ENCODE measurements around the gene AGAP1.
A peak's percentile ranks its signal among the peaks of the same experiment; 100 is the strongest.

AGAP1 gene

DNA sequence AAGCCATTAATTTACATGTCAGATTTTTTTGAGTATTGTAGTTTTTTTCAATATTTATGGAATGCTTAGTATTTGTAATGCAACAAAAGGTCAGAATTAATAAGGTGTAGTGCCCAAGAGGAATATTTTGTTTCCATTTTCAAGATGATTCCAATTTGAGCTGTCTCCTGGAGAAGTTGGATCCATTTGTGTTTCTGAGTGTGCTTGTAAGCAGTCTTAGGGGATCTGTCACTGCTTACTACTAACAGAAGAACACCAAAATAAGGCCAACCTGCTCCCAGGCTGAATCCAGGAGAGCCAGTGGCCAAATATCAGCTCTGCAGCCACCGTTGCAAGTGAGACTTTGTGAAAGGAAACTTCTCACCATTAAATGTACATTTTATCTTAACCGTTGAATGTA, 129.9 kb downstream of the AGAP1 start:
- in situ Hi-C loops (cut with HindIII; ENCODE audit: low pct_ligation_motif_present, low sequenced_read_pairs), result no loop called here
- Histone ChIP-seq H3K4me3 (ENCODE audit: low read depth, low read length) (no peak overlapping the region), H3K36me3 (replicated peaks) (no peaks in the 10 kb centered on the region), H3K27me3 (replicated peaks) (no peaks in the 10 kb centered on the region), H3K27ac (no peak overlapping the region)
- DNase-seq, result no peak
- TF ChIP-seq, protein P1, sequence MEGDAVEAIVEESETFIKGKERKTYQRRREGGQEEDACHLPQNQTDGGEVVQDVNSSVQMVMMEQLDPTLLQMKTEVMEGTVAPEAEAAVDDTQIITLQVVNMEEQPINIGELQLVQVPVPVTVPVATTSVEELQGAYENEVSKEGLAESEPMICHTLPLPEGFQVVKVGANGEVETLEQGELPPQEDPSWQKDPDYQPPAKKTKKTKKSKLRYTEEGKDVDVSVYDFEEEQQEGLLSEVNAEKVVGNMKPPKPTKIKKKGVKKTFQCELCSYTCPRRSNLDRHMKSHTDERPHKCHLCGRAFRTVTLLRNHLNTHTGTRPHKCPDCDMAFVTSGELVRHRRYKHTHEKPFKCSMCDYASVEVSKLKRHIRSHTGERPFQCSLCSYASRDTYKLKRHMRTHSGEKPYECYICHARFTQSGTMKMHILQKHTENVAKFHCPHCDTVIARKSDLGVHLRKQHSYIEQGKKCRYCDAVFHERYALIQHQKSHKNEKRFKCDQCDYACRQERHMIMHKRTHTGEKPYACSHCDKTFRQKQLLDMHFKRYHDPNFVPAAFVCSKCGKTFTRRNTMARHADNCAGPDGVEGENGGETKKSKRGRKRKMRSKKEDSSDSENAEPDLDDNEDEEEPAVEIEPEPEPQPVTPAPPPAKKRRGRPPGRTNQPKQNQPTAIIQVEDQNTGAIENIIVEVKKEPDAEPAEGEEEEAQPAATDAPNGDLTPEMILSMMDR (IDR thresholded peaks at IDR 0.05; ENCODE audit: low read depth, low read length, missing control alignments), result no peak

DNA sequence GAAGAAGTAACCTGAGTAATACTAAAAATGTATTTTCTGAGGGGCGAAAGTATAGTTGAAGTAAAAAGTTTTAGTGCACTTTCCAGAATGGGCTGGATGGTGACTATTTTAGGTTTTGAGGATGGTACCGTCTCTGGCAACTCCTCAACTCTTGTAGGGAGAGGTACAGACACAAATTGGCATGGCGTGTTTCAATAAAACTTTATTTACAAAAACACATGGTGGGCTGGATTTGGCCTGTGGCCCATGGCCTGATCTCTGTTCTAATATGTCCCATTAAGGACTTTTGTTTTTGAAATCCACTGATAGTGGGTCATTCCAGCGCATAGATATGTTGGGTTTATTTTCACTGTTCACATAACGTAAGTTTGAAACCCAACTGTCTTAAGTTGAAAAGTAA, 132.8 kb downstream of the AGAP1 start:
- no peak overlapping the region for H3K27ac ChIP-seq
- TF ChIP-seq, protein P1 (IDR thresholded peaks at IDR 0.05; ENCODE audit: low read depth, low read length, missing control alignments), result no peak
- H3K27me3 ChIP-seq (replicated peaks), result no peaks in the 10 kb centered on the region
- in situ Hi-C loops (cut with HindIII; ENCODE audit: low pct_ligation_motif_present, low sequenced_read_pairs), result no loop called here
- no peaks in the 10 kb centered on the region for H3K36me3 ChIP-seq (replicated peaks)
- DNase-seq, result no peak
- no peak overlapping the region for H3K4me3 ChIP-seq (ENCODE audit: low read depth, low read length)

- Histone ChIP-seq H3K4me3 (ENCODE audit: low read depth, low read length) (no peak overlapping the region), H3K27ac (no peak overlapping the region), H3K27me3 (replicated peaks) (no peaks in the 10 kb centered on the region), H3K36me3 (replicated peaks) (no peaks in the 10 kb centered on the region)
- peak; percentile 14 for DNase-seq
- TF ChIP-seq, protein P1 (IDR thresholded peaks at IDR 0.05; ENCODE audit: low read depth, low read length, missing control alignments), result no peak
- in situ Hi-C loops (cut with HindIII; ENCODE audit: low pct_ligation_motif_present, low sequenced_read_pairs), result no loop called here
Observed at GRCh38 chr2:235627682-235628081, 133.8 kb downstream of the AGAP1 start.

DNA sequence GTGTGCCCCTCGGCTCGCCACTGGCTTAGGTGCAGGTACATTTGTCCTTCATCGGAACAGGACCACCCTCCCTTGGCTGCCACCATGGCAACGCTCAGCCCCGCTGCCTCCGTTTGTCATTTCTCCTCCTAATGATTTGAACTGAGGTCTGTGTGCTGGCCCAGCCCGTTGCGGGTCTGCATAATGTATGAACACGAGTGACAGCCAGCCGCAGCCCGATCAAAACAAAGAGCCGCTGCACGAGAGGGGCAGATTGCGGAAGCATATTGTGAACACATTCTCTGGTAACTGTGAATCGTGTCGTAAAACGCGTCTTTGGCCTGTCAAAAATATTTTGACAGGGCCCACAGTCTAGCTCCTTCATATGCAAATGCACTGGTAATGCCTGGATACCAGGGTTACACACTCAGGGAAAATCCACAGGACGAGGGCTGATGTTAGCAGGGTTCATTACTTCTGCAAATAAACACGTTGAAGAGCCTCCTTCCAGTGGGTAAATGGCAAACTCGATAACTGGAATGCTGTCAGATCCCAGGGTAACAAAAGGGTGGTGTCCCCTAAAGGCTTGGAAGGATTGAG, 137.0 kb downstream of the AGAP1 start:
- Histone ChIP-seq H3K27ac (no peak overlapping the region), H3K4me3 (ENCODE audit: low read depth, low read length) (no peak overlapping the region), H3K27me3 (replicated peaks) (no peaks in the 10 kb centered on the region), H3K36me3 (replicated peaks) (no peaks in the 10 kb centered on the region)
- no peak for DNase-seq
- in situ Hi-C loops (cut with HindIII; ENCODE audit: low pct_ligation_motif_present, low sequenced_read_pairs), result no loop called here
- TF ChIP-seq, protein P1 (IDR thresholded peaks at IDR 0.05; ENCODE audit: low read depth, low read length, missing control alignments), result no peak

DNA sequence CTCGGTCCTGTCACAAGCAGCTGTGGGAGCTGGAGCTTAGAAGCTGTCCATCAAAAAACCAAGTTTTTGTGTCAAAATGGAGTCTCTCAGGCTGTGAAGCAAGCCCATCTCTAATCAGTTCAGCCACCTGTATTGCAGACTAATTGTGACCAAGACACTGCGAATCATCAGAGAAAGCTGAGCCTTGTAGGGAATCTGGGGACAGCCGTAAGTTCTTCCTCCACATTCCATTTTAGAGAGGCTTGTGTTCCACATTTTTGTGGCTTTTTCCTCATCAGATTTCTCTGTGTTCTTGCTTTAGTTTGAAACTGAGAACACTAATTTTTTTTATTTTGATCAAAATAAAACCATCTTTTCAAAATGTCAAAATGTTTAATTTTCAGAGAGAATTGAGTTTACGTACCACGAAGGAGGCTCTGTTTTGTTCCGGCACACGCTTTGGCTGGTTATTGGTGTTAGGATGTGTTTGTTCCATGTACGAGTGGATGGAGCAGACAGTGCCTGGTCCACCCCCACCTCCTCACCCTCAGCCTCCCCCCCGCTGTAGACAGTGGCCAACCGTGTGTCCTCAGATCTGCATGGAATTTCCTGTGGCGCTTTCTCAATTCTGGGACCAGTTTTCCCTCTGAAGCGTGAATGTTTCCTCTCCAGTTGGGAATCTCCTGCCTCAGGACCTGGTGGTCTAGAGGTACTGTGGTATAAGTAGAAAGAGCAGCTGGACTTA, 140.8 kb downstream of the AGAP1 start:
- in situ Hi-C loops (cut with HindIII; ENCODE audit: low pct_ligation_motif_present, low sequenced_read_pairs), result no loop called here
- Histone ChIP-seq H3K27me3 (replicated peaks) (no peaks in the 10 kb centered on the region), H3K36me3 (replicated peaks) (no peaks in the 10 kb centered on the region), H3K4me3 (ENCODE audit: low read depth, low read length) (no peak overlapping the region), H3K27ac (no peak overlapping the region)
- TF ChIP-seq, protein P1 (IDR thresholded peaks at IDR 0.05; ENCODE audit: low read depth, low read length, missing control alignments), result no peak
- no peak for DNase-seq

Data from brain microvascular endothelial cell (primary cell).